HL-60 (cell line): Measurements from ENCODE around the gene INTS6L.

Source experiments
- DNase-seq, 2 experiments: peaks; one replicate each; pipeline ENCODE4 v3.0.0-alpha.2; 2010 to 2020; ENCODE audit warnings: low read depth in 1 of 2, low spot score in 1 of 2
- H3K27ac ChIP-seq: fragments of 250-450 bp; sonication (Bioruptor Pico); replicated peaks from 2 replicates; pipeline ENCODE4 v1.5.1; 2020; ENCODE audit warnings: mild to moderate bottlenecking, moderate library complexity
- H3K27me3 ChIP-seq: fragments of 250-450 bp; sonication (Bioruptor Pico); 2 replicates; pipeline ENCODE4 v1.5.1; 2021; ENCODE audit warnings: mild to moderate bottlenecking, moderate library complexity; ENCODE audit not compliant: insufficient read depth, poor library complexity, severe bottlenecking
- H3K4me3 ChIP-seq: replicated peaks from 2 replicates; pipeline ENCODE4 v1.5.1; 2011; ENCODE audit warnings: mild to moderate bottlenecking, control low read depth, low read length; ENCODE audit not compliant: insufficient read depth
- CTCF ChIP-seq: IDR thresholded peaks from one replicate; pipeline ENCODE4 v1.5.1; 2011; ENCODE audit warnings: low read length, control low read depth, inconsistent platforms; ENCODE audit not compliant: insufficient read depth
- GABPA ChIP-seq: IDR thresholded peaks from 2 replicates; pipeline ENCODE4 v1.6.1; 2012; ENCODE audit warnings: low read depth
- POLR2AphosphoS5 ChIP-seq: IDR thresholded peaks from 2 replicates; pipeline ENCODE4 v1.6.1; 2012; ENCODE audit warnings: low read depth
- REST ChIP-seq: IDR thresholded peaks from 2 replicates; pipeline ENCODE4 v1.6.1; 2012; ENCODE audit warnings: low read depth; ENCODE audit not compliant: insufficient replicate concordance
- SPI1 ChIP-seq: IDR thresholded peaks from 2 replicates; pipeline ENCODE4 v1.6.1; 2012; ENCODE audit warnings: low read depth, mild to moderate bottlenecking, borderline replicate concordance

Gene INTS6L

GRCh38 chrX:135520022-135520552, 373 bp upstream of the INTS6L start:
- H3K4me3 ChIP-seq: peak overlapping the region; percentile 69
- H3K27me3 ChIP-seq: no peaks in the 10 kb centered on the region
- DNase-seq: no peak
- H3K27ac ChIP-seq: peak overlapping the region; percentile 90
- TF ChIP-seq CTCF: no peak
- TF ChIP-seq REST: no peak
- no peak for TF ChIP-seq SPI1
- TF ChIP-seq GABPA: no peak
- TF ChIP-seq POLR2AphosphoS5: no peak

- H3K27me3 ChIP-seq: no peaks in the 10 kb centered on the region
- peak; percentile 66 to 92 for DNase-seq
- peak overlapping the region; percentile 69 for H3K4me3 ChIP-seq
- TF ChIP-seq REST (no peak), POLR2AphosphoS5 (peak; percentile 54), GABPA (no peak), SPI1 (peak; percentile 24; the same call in 1 of the 2 replicates), CTCF (no peak)
- peak overlapping the region; percentile 90 for H3K27ac ChIP-seq
Measured at GRCh38 chrX:135521405-135522131, 1.1 kb downstream of the INTS6L start.

GRCh38 chrX:135522132-135522530, 1.7 kb downstream of the INTS6L start:
- Histone ChIP-seq H3K4me3 (peak overlapping the region; percentile 45), H3K27me3 (no peaks in the 10 kb centered on the region), H3K27ac (peak overlapping the region; percentile 89)
- TF ChIP-seq POLR2AphosphoS5 (no peak), CTCF (no peak), REST (no peak), SPI1 (no peak), GABPA (no peak)
- DNase-seq: no peak
